HCT116 (cell line): ENCODE data around the gene ITPK1. TPM values are rescaled to one million over a fixed set of nuclear protein-coding genes. Genes with fewer than 3 reads are reported as not detected.

Experiments
- ATAC-seq: fragments of 200-7000 bp; cut with Tn5 transposase; 2 replicates; pipeline ENCODE4 v1.9.1; 2020; ENCODE audit warnings: mild to moderate bottlenecking, moderate library complexity
- BruUV-seq: library from RNA; stranded (reverse); fragments of 400-500 nt; replicated peaks from 2 replicates; lab custom pipeline; 2021; lab: Mats Ljungman, UMichigan
- CTCF ChIA-PET: fragments of 300-600 bp; sonication (Branson Sonifier 250); formaldehyde crosslinking; loops from one replicate; lab custom pipeline; 2021; ENCODE audit warnings: antibody characterized with exemption; lab: Charles Lee
- POLR2A ChIA-PET: fragments of 300-600, 350-600 bp; sonication (Branson Sonifier 250); formaldehyde crosslinking; loops from one replicate; lab custom pipeline; 2021; ENCODE audit warnings: antibody characterized with exemption; lab: Charles Lee
- RAD21 ChIA-PET, 2 experiments: fragments of 300-600 bp; sonication (Branson Sonifier 250); formaldehyde crosslinking; loops; one replicate each; lab custom pipeline; 2023; ENCODE audit warnings: low total read pairs in 2 of 2; ENCODE audit not compliant: uncharacterized antibody in 2 of 2, unreplicated experiment in 2 of 2, low non-redundant PET in 1 of 2; lab: Charles Lee
- DNase-seq: peaks from one replicate; pipeline ENCODE4 v3.0.0-alpha.2; 2010; ENCODE audit warnings: low read depth, low spot score
- H2AFZ ChIP-seq: fragments of 200-600 bp; shearing (Covaris generic), sonication (generic); 2 replicates; pipeline ENCODE4 v1.6.1; 2017; ENCODE audit warnings: low read depth, mixed run types, mixed read lengths, antibody characterized with exemption, low read length; ENCODE audit not compliant: poor library complexity, severe bottlenecking
- H3K27ac ChIP-seq: 2 replicates; pipeline ENCODE4 v1.5.1; 2012; ENCODE audit warnings: low read depth, low read length
- H3K27me3 ChIP-seq: fragments of 200-600 bp; sonication (generic); 2 replicates; pipeline ENCODE4 v1.6.1; 2016; ENCODE audit warnings: mixed run types, low read length, mixed read lengths; ENCODE audit not compliant: insufficient read depth
- H3K36me3 ChIP-seq, 2 experiments: fragments of 200-500 bp in 1 of 2; fragments of 200-600 bp in 1 of 2; sonication (Bioruptor generic) in 1 of 2; sonication (generic) in 1 of 2; 2 replicates each; pipeline versions ENCODE4 v1.5.1 to v1.6.1; 2014 to 2016; ENCODE audit warnings: low read length in 2 of 2, inconsistent platforms in 1 of 2, mixed read lengths in 1 of 2, mixed run types in 1 of 2; ENCODE audit not compliant: insufficient read depth in 2 of 2, control insufficient read depth in 1 of 2
- H3K4me1 ChIP-seq, 2 experiments: fragments of 200-600 bp in 1 of 2; sonication (generic) in 1 of 2; 2 replicates each; pipeline versions ENCODE4 v1.5.1 to v1.6.1; 2012 to 2017; ENCODE audit warnings: low read length in 2 of 2, inconsistent platforms in 1 of 2, mild to moderate bottlenecking in 1 of 2, mixed read lengths in 1 of 2, mixed run types in 1 of 2, moderate library complexity in 1 of 2; ENCODE audit not compliant: insufficient read depth in 2 of 2, control insufficient read depth in 1 of 2
- H3K4me2 ChIP-seq: fragments of 200-600 bp; sonication (generic); 2 replicates; pipeline ENCODE4 v1.6.1; 2017; ENCODE audit warnings: mixed run types, low read length, mixed read lengths
- H3K4me3 ChIP-seq, 2 experiments: fragments of 200-600 bp in 1 of 2; sonication (generic) in 1 of 2; replicated peaks in 1 of 2; 2 replicates each; pipeline ENCODE4 v1.5.1; 2011 to 2016; ENCODE audit warnings: low read length in 2 of 2, control low read depth in 1 of 2, low read depth in 1 of 2, mild to moderate bottlenecking in 1 of 2, mixed read lengths in 1 of 2, mixed run types in 1 of 2
- H3K79me2 ChIP-seq: fragments of 200-600 bp; sonication (generic); 2 replicates; pipeline ENCODE4 v1.6.1; 2017; ENCODE audit warnings: mild to moderate bottlenecking, mixed run types, low read length, moderate library complexity, mixed read lengths; ENCODE audit not compliant: insufficient read depth
- H3K9ac ChIP-seq: fragments of 200-600 bp; sonication (generic); 2 replicates; pipeline ENCODE4 v1.6.1; 2016; ENCODE audit warnings: low read length, mixed read lengths
- H3K9me2 ChIP-seq: fragments of 200-600 bp; sonication (generic), shearing (Covaris generic); 2 replicates; pipeline ENCODE4 v1.6.1; 2017; ENCODE audit warnings: mixed run types, mild to moderate bottlenecking, moderate library complexity; ENCODE audit not compliant: insufficient read depth
- H3K9me3 ChIP-seq, 2 experiments: fragments of 200-500 bp in 1 of 2; fragments of 200-600 bp in 1 of 2; sonication (Bioruptor generic) in 1 of 2; sonication (generic) in 1 of 2; 2 replicates each; pipeline ENCODE4 v1.6.1; 2014 to 2017; ENCODE audit warnings: low read length in 2 of 2, mixed read lengths in 2 of 2, inconsistent platforms in 1 of 2, low read depth in 1 of 2, mild to moderate bottlenecking in 1 of 2, mixed run types in 1 of 2, moderate library complexity in 1 of 2; ENCODE audit not compliant: control insufficient read depth in 1 of 2, insufficient read depth in 1 of 2
- H4K20me1 ChIP-seq: fragments of 200-600 bp; sonication (generic), shearing (Covaris generic); 2 replicates; pipeline ENCODE4 v1.6.1; 2017; ENCODE audit warnings: mixed run types, mild to moderate bottlenecking, moderate library complexity; ENCODE audit not compliant: insufficient read depth
- CBX3 ChIP-seq: IDR thresholded peaks from 2 replicates; pipeline ENCODE4 v1.6.1; 2012; ENCODE audit warnings: low read depth
- CEBPB ChIP-seq: IDR thresholded peaks from 2 replicates; pipeline ENCODE4 v1.6.1; 2012; ENCODE audit warnings: low read depth
- EGR1 ChIP-seq: IDR thresholded peaks from 2 replicates; pipeline ENCODE4 v1.6.1; 2012; ENCODE audit warnings: low read depth
- EZH2 ChIP-seq: fragments of 200-600 bp; sonication (generic); IDR thresholded peaks from 2 replicates; pipeline ENCODE4 v1.6.1; 2017; ENCODE audit warnings: antibody characterized with exemption, mixed run types
- EZH2phosphoT487 ChIP-seq: fragments of 200-600 bp; IDR thresholded peaks from 2 replicates; pipeline ENCODE4 v1.6.1; 2018; ENCODE audit warnings: antibody characterized with exemption, borderline replicate concordance
- JUND ChIP-seq: IDR thresholded peaks from 2 replicates; pipeline ENCODE4 v1.6.1; 2012
- POLR2AphosphoS5 ChIP-seq: IDR thresholded peaks from 2 replicates; pipeline ENCODE4 v1.6.1; 2011; ENCODE audit warnings: mild to moderate bottlenecking, low read depth, low read length, moderate library complexity
- SIN3A ChIP-seq: IDR thresholded peaks from 2 replicates; pipeline ENCODE4 v1.6.1; 2012; ENCODE audit warnings: low read depth
- SP1 ChIP-seq: IDR thresholded peaks from 2 replicates; pipeline ENCODE4 v1.6.1; 2012; ENCODE audit warnings: low read depth
- TCF7L2 ChIP-seq: IDR thresholded peaks from 2 replicates; pipeline ENCODE4 v1.7.0; 2011; ENCODE audit warnings: borderline replicate concordance, inconsistent platforms; ENCODE audit not compliant: insufficient read depth, insufficient read length; ENCODE audit errors: extremely low read depth
- intact Hi-C: fragments of 100-400 bp; cut with micrococcal nuclease; formaldehyde crosslinking; loops from 2 replicates; pipeline ENCODE4 v1.10.0; 2022
- total RNA-seq: library from RNA; stranded (reverse); gene quantifications from one replicate; pipeline ENCODE4 v1.2.1, GENCODE V29; 2021; ENCODE audit not compliant: unreplicated experiment
- TF ChIP-seq, protein P1 (sequence below), 3 experiments: fragments of 200-600 bp in 1 of 3; sonication (generic) in 1 of 3; IDR thresholded peaks in 2 of 3; conservative IDR thresholded peaks in 1 of 3; 2 replicates each; pipeline ENCODE4 v1.5.1; 2012 to 2017; ENCODE audit warnings: low read depth in 2 of 3, low read length in 2 of 3, antibody characterized with exemption in 1 of 3, borderline replicate concordance in 1 of 3, control low read depth in 1 of 3, mild to moderate bottlenecking in 1 of 3, mixed read lengths in 1 of 3, mixed run types in 1 of 3, moderate library complexity in 1 of 3; ENCODE audit not compliant: insufficient read depth in 1 of 3
- TF ChIP-seq, protein P2 (sequence below): IDR thresholded peaks from 2 replicates; pipeline ENCODE4 v1.6.1; 2012
- TF ChIP-seq, protein P3 (sequence below): IDR thresholded peaks from 2 replicates; pipeline ENCODE4 v1.6.1; 2011; ENCODE audit warnings: mild to moderate bottlenecking, low read length, moderate library complexity; ENCODE audit not compliant: insufficient replicate concordance; ENCODE audit errors: extremely low read depth
- TF ChIP-seq, protein P4 (sequence below): IDR thresholded peaks from 2 replicates; pipeline ENCODE4 v1.6.1; 2012

ITPK1 gene
- total RNA-seq, 1 experiment from 2014 or later = 70.2 TPM

DNA sequence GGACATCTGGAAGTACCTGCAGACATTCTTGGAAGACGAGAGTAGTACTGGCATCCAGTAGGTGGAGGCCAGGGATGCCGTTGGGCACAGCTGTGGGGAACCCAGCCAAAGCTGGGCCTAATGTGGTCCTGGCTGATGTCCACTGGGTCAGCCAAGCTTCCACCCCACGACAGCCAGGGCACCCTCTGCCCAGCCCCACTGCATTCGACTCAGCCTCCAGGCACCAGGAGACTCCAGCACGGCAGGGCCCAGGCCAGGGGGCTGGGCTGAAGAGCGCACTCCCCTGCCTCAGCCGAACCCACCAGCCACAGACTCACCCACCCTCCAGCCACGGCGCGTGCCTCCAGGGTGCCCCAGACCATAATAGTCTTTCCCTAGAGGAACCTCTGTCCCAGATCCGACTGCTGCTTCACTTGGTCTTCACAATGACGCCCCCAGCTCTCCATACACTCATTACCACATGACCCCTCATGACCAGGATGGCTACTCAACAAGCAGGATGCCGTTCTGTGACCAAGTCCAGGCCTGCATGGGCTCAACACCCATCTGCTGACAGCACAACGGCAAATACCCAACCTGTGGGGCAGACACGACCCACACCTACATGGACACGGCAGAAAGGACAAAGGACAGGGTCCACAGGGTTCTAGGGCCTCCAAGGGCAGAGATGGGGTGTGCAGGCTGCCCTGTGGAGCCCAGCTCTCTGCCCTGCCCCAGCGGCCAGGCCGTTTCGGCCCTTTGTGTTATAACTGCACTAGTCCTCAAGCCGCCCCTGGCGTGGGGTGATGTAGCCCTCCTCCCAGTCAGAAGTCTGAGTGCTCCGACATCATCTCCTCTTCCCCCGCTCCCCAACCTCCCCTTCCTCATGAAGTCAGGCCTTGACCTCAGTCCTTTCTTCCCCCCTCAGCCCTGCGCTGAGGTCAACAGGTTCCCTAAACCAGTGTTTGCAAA lies 22.8 kb downstream of the ITPK1 start:
- Histone ChIP-seq H3K36me3 (no peaks in the 10 kb centered on the region; a peak in 1 of 4 replicates), H3K9ac (no peak overlapping the region), H3K79me2 (peaks cover 55% of the 10 kb centered on the region; the same call in 1 of the 2 replicates), H3K9me3 (no peaks in the 10 kb centered on the region), H4K20me1 (no peaks in the 10 kb centered on the region), H3K9me2 (no peaks in the 10 kb centered on the region), H3K27ac (no peak overlapping the region), H3K4me3 (no peak overlapping the region), H3K4me1 (no peaks in the 10 kb centered on the region), H3K4me2 (no peak overlapping the region)
- ATAC-seq (no peak; the same call in 1 of the 2 replicates), DNase-seq (no peak)
- ChIA-PET POLR2A (no interaction called here), CTCF (no interaction called here), RAD21 (no interaction called here)
- intact Hi-C loops = no loop called here
- TF ChIP-seq CBX3 = no peak
- no peak for TF ChIP-seq EGR1
- TF ChIP-seq, all 23 proteins: peak for 0
- Histone ChIP-seq H2AFZ (no peak overlapping the region), H3K27me3 (no peaks in the 10 kb centered on the region)
- no TSS peak for BruUV-seq

DNA sequence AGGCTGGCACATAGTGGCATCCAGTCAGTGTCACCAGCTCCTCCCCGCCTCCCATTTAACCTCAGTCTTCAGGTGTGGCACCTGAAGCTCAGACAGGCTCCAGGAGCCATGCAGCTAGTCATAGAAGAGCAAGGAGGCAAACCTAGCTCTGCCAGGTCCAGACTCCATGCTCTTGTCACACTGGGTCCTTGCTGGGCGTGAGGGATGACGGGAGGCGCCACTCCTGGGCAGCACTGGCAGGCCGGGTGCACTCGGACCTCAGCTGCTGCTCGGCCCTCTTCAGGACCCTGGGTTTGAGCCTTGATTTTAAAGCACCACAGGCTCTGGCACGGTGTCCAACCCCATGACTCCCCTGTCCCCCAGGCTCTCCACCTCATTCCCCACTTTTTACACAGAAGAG lies 24.1 kb downstream of the ITPK1 start:
- no TSS peak for BruUV-seq
- no peak for TF ChIP-seq CBX3
- TF ChIP-seq SP1 = no peak
- TF ChIP-seq, protein P1, sequence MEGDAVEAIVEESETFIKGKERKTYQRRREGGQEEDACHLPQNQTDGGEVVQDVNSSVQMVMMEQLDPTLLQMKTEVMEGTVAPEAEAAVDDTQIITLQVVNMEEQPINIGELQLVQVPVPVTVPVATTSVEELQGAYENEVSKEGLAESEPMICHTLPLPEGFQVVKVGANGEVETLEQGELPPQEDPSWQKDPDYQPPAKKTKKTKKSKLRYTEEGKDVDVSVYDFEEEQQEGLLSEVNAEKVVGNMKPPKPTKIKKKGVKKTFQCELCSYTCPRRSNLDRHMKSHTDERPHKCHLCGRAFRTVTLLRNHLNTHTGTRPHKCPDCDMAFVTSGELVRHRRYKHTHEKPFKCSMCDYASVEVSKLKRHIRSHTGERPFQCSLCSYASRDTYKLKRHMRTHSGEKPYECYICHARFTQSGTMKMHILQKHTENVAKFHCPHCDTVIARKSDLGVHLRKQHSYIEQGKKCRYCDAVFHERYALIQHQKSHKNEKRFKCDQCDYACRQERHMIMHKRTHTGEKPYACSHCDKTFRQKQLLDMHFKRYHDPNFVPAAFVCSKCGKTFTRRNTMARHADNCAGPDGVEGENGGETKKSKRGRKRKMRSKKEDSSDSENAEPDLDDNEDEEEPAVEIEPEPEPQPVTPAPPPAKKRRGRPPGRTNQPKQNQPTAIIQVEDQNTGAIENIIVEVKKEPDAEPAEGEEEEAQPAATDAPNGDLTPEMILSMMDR (IDR thresholded peaks at IDR 0.05 in 2 of 3, conservative IDR thresholded peaks at IDR 0.05 in 1 of 3; ENCODE audit: borderline replicate concordance in 1 of 3, insufficient read depth in 1 of 3, low read depth in 2 of 3, low read length in 2 of 3) = no peak
- TF ChIP-seq, protein P2, sequence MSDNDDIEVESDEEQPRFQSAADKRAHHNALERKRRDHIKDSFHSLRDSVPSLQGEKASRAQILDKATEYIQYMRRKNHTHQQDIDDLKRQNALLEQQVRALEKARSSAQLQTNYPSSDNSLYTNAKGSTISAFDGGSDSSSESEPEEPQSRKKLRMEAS = no peak
- TF ChIP-seq EZH2 = no peak
- no peak for TF ChIP-seq CEBPB
- no peak for TF ChIP-seq POLR2AphosphoS5
- TF ChIP-seq EZH2phosphoT487 = no peak
- TF ChIP-seq, protein P3, sequence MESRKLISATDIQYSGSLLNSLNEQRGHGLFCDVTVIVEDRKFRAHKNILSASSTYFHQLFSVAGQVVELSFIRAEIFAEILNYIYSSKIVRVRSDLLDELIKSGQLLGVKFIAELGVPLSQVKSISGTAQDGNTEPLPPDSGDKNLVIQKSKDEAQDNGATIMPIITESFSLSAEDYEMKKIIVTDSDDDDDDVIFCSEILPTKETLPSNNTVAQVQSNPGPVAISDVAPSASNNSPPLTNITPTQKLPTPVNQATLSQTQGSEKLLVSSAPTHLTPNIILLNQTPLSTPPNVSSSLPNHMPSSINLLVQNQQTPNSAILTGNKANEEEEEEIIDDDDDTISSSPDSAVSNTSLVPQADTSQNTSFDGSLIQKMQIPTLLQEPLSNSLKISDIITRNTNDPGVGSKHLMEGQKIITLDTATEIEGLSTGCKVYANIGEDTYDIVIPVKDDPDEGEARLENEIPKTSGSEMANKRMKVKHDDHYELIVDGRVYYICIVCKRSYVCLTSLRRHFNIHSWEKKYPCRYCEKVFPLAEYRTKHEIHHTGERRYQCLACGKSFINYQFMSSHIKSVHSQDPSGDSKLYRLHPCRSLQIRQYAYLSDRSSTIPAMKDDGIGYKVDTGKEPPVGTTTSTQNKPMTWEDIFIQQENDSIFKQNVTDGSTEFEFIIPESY = no peak
- TF ChIP-seq SIN3A = no peak
- TF ChIP-seq, protein P4, sequence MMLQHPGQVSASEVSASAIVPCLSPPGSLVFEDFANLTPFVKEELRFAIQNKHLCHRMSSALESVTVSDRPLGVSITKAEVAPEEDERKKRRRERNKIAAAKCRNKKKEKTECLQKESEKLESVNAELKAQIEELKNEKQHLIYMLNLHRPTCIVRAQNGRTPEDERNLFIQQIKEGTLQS = no peak
- TF ChIP-seq TCF7L2 = no peak
- no peak for TF ChIP-seq EGR1
- TF ChIP-seq JUND = no peak
- CTCF ChIA-PET = no interaction called here
- Histone ChIP-seq H3K79me2 (peaks cover 53% of the 10 kb centered on the region; the same call in 1 of the 2 replicates), H3K9me2 (no peaks in the 10 kb centered on the region), H3K4me3 (no peak overlapping the region), H3K36me3 (no peaks in the 10 kb centered on the region; a peak in 1 of 4 replicates), H2AFZ (no peak overlapping the region), H4K20me1 (no peaks in the 10 kb centered on the region), H3K27me3 (no peaks in the 10 kb centered on the region), H3K4me2 (no peak overlapping the region), H3K27ac (no peak overlapping the region), H3K4me1 (peaks cover 2 to 9% of the 10 kb centered on the region in 2 experiments; a peak in 3 of 4 replicates), H3K9ac (no peak overlapping the region), H3K9me3 (no peaks in the 10 kb centered on the region)
- RAD21 ChIA-PET = no interaction called here
- POLR2A ChIA-PET = no interaction called here
- ATAC-seq (no peak), DNase-seq (no peak)
- intact Hi-C loops = no loop called here
